ENCODE measurements around the gene LRP1B.

LRP1B gene

DNA sequence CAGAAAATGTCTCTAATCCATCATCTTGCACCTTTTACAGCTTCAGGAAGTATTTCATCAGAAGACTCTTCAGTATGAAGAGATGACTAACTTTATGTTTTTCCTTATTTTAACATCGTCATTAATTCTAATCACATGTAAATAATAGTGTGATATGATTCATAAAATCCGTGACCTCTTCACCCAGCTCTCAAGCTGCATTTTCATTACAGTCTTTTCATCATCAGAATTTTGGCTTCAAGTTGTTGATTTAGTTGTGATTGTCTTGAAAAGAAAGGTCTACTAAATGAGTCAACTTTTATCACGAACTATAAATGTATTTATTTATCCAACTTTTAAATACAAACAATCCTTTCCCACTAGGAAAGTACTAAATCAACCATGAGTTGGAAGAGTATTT lies 410.3 kb downstream of the LRP1B start:
- Histone ChIP-seq H3K9ac (ENCODE audit: low read depth, low read length, poor library complexity, severe bottlenecking) (no peak overlapping the region), H3F3A (ENCODE audit: low read depth) (no peaks in the 10 kb centered on the region), H3K79me2 (ENCODE audit: insufficient read depth, low read length) (no peaks in the 10 kb centered on the region), H2AFZ (ENCODE audit: low read length) (no peak overlapping the region), H3K27me3 (ENCODE audit: insufficient read depth, low read length, poor library complexity, severe bottlenecking) (no peaks in the 10 kb centered on the region), H3K4me1 (ENCODE audit: insufficient read depth, low read length, poor library complexity, severe bottlenecking) (no peaks in the 10 kb centered on the region), H3K4me3 (ENCODE audit: low read length, poor library complexity, severe bottlenecking) (no peak overlapping the region), H3K36me3 (ENCODE audit: insufficient read depth, low read length) (no peaks in the 10 kb centered on the region), H3K9me2 (replicated peaks; ENCODE audit: low read depth, low read length) (no peaks in the 10 kb centered on the region), H4K20me1 (ENCODE audit: insufficient read depth, low read length, poor library complexity, severe bottlenecking) (no peaks in the 10 kb centered on the region), H3K4me2 (ENCODE audit: low read depth, low read length, poor library complexity, severe bottlenecking) (no peak overlapping the region), H3K9me3 (ENCODE audit: insufficient read depth, low read depth, low read length) (no peaks in the 10 kb centered on the region)
- TF ChIP-seq EZH2phosphoT487 (IDR thresholded peaks at IDR 0.05; ENCODE audit: borderline replicate concordance): no peak
- TF ChIP-seq, protein P1, sequence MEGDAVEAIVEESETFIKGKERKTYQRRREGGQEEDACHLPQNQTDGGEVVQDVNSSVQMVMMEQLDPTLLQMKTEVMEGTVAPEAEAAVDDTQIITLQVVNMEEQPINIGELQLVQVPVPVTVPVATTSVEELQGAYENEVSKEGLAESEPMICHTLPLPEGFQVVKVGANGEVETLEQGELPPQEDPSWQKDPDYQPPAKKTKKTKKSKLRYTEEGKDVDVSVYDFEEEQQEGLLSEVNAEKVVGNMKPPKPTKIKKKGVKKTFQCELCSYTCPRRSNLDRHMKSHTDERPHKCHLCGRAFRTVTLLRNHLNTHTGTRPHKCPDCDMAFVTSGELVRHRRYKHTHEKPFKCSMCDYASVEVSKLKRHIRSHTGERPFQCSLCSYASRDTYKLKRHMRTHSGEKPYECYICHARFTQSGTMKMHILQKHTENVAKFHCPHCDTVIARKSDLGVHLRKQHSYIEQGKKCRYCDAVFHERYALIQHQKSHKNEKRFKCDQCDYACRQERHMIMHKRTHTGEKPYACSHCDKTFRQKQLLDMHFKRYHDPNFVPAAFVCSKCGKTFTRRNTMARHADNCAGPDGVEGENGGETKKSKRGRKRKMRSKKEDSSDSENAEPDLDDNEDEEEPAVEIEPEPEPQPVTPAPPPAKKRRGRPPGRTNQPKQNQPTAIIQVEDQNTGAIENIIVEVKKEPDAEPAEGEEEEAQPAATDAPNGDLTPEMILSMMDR (conservative IDR thresholded peaks at IDR 0.05; ENCODE audit: low read length): no peak

DNA sequence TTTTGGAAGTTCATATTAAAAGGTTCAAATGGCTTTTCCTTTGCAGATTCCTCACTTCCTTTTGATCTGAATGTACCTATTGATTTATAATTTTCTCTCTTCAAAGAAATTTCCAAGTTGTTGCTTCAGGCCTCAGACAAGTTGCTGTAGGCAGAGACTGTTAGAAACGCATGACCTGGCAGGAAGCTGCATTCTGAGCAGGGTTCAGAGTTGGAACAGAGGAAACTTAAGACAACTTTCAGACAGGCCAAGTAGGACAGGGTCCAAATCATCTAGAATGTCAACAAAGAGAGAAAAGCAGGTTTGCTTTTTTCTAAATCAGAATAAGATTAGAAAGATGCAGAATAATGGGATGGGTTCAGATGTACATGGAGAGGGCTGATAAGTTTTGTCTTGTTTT lies 416.3 kb downstream of the LRP1B start:
- Histone ChIP-seq H3K4me1 (ENCODE audit: insufficient read depth, low read length, poor library complexity, severe bottlenecking) (no peaks in the 10 kb centered on the region), H3K9me2 (replicated peaks; ENCODE audit: low read depth, low read length) (no peaks in the 10 kb centered on the region), H3K4me2 (ENCODE audit: low read depth, low read length, poor library complexity, severe bottlenecking) (no peak overlapping the region), H3K36me3 (ENCODE audit: insufficient read depth, low read length) (no peaks in the 10 kb centered on the region), H3F3A (ENCODE audit: low read depth) (no peaks in the 10 kb centered on the region), H3K27me3 (ENCODE audit: insufficient read depth, low read length, poor library complexity, severe bottlenecking) (no peaks in the 10 kb centered on the region), H3K79me2 (ENCODE audit: insufficient read depth, low read length) (no peaks in the 10 kb centered on the region), H4K20me1 (ENCODE audit: insufficient read depth, low read length, poor library complexity, severe bottlenecking) (no peaks in the 10 kb centered on the region), H3K9ac (ENCODE audit: low read depth, low read length, poor library complexity, severe bottlenecking) (no peak overlapping the region), H2AFZ (ENCODE audit: low read length) (no peak overlapping the region), H3K4me3 (ENCODE audit: low read length, poor library complexity, severe bottlenecking) (no peak overlapping the region), H3K9me3 (ENCODE audit: insufficient read depth, low read depth, low read length) (no peaks in the 10 kb centered on the region)
- TF ChIP-seq, protein P1 (conservative IDR thresholded peaks at IDR 0.05; ENCODE audit: low read length): no peak
- no peak for TF ChIP-seq EZH2phosphoT487 (IDR thresholded peaks at IDR 0.05; ENCODE audit: borderline replicate concordance)

DNA sequence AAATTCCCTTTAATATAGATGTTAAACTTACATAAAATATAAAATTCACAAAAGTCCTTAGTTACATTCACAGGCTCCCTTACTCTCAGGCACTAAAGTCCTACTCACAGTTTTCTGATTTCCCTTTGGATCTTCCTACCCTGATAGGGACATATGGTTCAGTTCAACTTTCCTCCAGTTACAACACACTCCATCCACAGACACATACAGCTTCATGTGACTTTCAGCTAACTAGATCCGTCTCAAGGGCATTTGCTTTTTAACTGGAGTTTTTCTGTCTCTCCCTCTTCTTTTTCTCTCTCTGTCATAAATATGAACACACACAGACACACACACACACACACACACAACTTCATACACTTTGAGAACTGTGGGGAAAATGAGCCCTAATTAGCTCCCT lies 419.2 kb downstream of the LRP1B start:
- Histone ChIP-seq H3F3A (ENCODE audit: low read depth) (no peaks in the 10 kb centered on the region), H2AFZ (ENCODE audit: low read length) (no peak overlapping the region)

More for the DNA sequence above, 419.2 kb downstream of the LRP1B start:
- no peaks in the 10 kb centered on the region for H3K4me1 ChIP-seq (ENCODE audit: insufficient read depth, low read length, poor library complexity, severe bottlenecking)
- H3K4me2 ChIP-seq (ENCODE audit: low read depth, low read length, poor library complexity, severe bottlenecking): no peak overlapping the region
- no peak overlapping the region for H3K4me3 ChIP-seq (ENCODE audit: low read length, poor library complexity, severe bottlenecking)
- H3K9ac ChIP-seq (ENCODE audit: low read depth, low read length, poor library complexity, severe bottlenecking): no peak overlapping the region
- no peaks in the 10 kb centered on the region for H3K9me2 ChIP-seq (replicated peaks; ENCODE audit: low read depth, low read length)
- H3K9me3 ChIP-seq (ENCODE audit: insufficient read depth, low read depth, low read length): no peaks in the 10 kb centered on the region
- H3K79me2 ChIP-seq (ENCODE audit: insufficient read depth, low read length): no peaks in the 10 kb centered on the region
- no peaks in the 10 kb centered on the region for H3K36me3 ChIP-seq (ENCODE audit: insufficient read depth, low read length)
- H4K20me1 ChIP-seq (ENCODE audit: insufficient read depth, low read length, poor library complexity, severe bottlenecking): no peaks in the 10 kb centered on the region
- TF ChIP-seq, protein P1 (conservative IDR thresholded peaks at IDR 0.05; ENCODE audit: low read length): no peak
- no peak for TF ChIP-seq EZH2phosphoT487 (IDR thresholded peaks at IDR 0.05; ENCODE audit: borderline replicate concordance)
- H3K27me3 ChIP-seq (ENCODE audit: insufficient read depth, low read length, poor library complexity, severe bottlenecking): no peaks in the 10 kb centered on the region
